Lower lobe of right lung (tissue), 2 donors: Measurements from ENCODE around the gene FAM120A. TPM values are rescaled to one million over a fixed set of nuclear protein-coding genes. Genes with fewer than 3 reads are reported as not detected.

Experiments
- ATAC-seq, 2 donors: fragments of 200-7000 bp; cut with Tn5 transposase; one replicate each; pipeline ENCODE4 v1.9.1; 2020 to 2022; ENCODE audit warnings: mild to moderate bottlenecking in 2 of 2, moderate library complexity in 2 of 2
- DNase-seq: peaks from one replicate; pipeline ENCODE4 v3.0.0-alpha.2; 2020
- H3K27ac ChIP-seq: fragments of 200-600 bp; one replicate; pipeline ENCODE4 v1.8.0; 2022
- H3K27me3 ChIP-seq: fragments of 200-600 bp; one replicate; pipeline ENCODE4 v1.8.0; 2022; ENCODE audit warnings: low read depth
- H3K36me3 ChIP-seq: fragments of 200-600 bp; one replicate; pipeline ENCODE4 v1.8.0; 2022; ENCODE audit warnings: mild to moderate bottlenecking
- H3K4me1 ChIP-seq: fragments of 200-600 bp; one replicate; pipeline ENCODE4 v1.8.0; 2022
- H3K4me3 ChIP-seq: fragments of 200-600 bp; one replicate; pipeline ENCODE4 v1.8.0; 2022; ENCODE audit warnings: mild to moderate bottlenecking
- H3K9me3 ChIP-seq: fragments of 200-600 bp; one replicate; pipeline ENCODE4 v1.8.0; 2022
- CTCF ChIP-seq: fragments of 200-600 bp; IDR thresholded peaks from one replicate; pipeline ENCODE4 v1.8.0; 2022; ENCODE audit warnings: antibody characterized with exemption, mild to moderate bottlenecking
- intact Hi-C: fragments of 100-400 bp; cut with DNase I; formaldehyde crosslinking; loops from one replicate; pipeline ENCODE4 v1.11.0; 2022
- total RNA-seq: library from RNA; stranded (reverse); fragmentation: NEBNext Ultra II Directional; extraction: Animal tissue kit (Norgen Biotek cat#: 25700); gene quantifications from one replicate; pipeline ENCODE4 v1.2.1, GENCODE V29; 2021
- donor health status: DM: no; HTN: yes; CAD: no; lungs with severe emphysema.

FAM120A gene
- total RNA-seq, 1 donor from 2014 or later: 114 TPM

GRCh38 chr9:93543117-93543516, 91.6 kb downstream of the FAM120A start:
- H3K4me3 ChIP-seq: no peak overlapping the region
- H3K27ac ChIP-seq: no peak overlapping the region
- intact Hi-C loops: no loop called here
- H3K4me1 ChIP-seq: no peaks in the 10 kb centered on the region
- no peaks in the 10 kb centered on the region for H3K9me3 ChIP-seq
- no peak for DNase-seq
- ATAC-seq: no peak
- peaks cover 66% of the 10 kb centered on the region for H3K36me3 ChIP-seq
- no peaks in the 10 kb centered on the region for H3K27me3 ChIP-seq
- TF ChIP-seq CTCF: no peak

- ATAC-seq (no peak), DNase-seq (no peak)
- H3K4me1 ChIP-seq: no peaks in the 10 kb centered on the region
- TF ChIP-seq CTCF: no peak
- no peaks in the 10 kb centered on the region for H3K27me3 ChIP-seq
- H3K9me3 ChIP-seq: no peaks in the 10 kb centered on the region
- no peak overlapping the region for H3K27ac ChIP-seq
- H3K36me3 ChIP-seq: peaks cover 75% of the 10 kb centered on the region
- intact Hi-C loops: no loop called here
- H3K4me3 ChIP-seq: no peak overlapping the region
Measured at GRCh38 chr9:93546356-93546755, 94.9 kb downstream of the FAM120A start.

GRCh38 chr9:93549611-93550010, 98.1 kb downstream of the FAM120A start:
- H3K27me3 ChIP-seq: no peaks in the 10 kb centered on the region
- H3K4me1 ChIP-seq: no peaks in the 10 kb centered on the region
- H3K4me3 ChIP-seq: no peak overlapping the region
- no peak overlapping the region for H3K27ac ChIP-seq
- no peak for TF ChIP-seq CTCF
- peaks cover 86% of the 10 kb centered on the region for H3K36me3 ChIP-seq
- ATAC-seq: peak in 1 of 2 donors; percentile 27
- intact Hi-C loops: no loop called here
- DNase-seq: no peak
- no peaks in the 10 kb centered on the region for H3K9me3 ChIP-seq

GRCh38 chr9:93552923-93553322, 101.4 kb downstream of the FAM120A start:
- no peak for DNase-seq
- no peak overlapping the region for H3K27ac ChIP-seq
- H3K27me3 ChIP-seq: no peaks in the 10 kb centered on the region
- intact Hi-C loops: no loop called here
- no peak overlapping the region for H3K4me3 ChIP-seq
- no peaks in the 10 kb centered on the region for H3K4me1 ChIP-seq
- no peak for ATAC-seq
- no peak for TF ChIP-seq CTCF
- H3K36me3 ChIP-seq: peaks cover 93% of the 10 kb centered on the region
- no peaks in the 10 kb centered on the region for H3K9me3 ChIP-seq

- Histone ChIP-seq H3K27me3 (no peaks in the 10 kb centered on the region), H3K27ac (no peak overlapping the region), H3K36me3 (peaks cover 95% of the 10 kb centered on the region), H3K4me1 (no peaks in the 10 kb centered on the region), H3K9me3 (no peaks in the 10 kb centered on the region), H3K4me3 (no peak overlapping the region)
- ATAC-seq: no peak
- TF ChIP-seq CTCF: no peak
- intact Hi-C loops: no loop called here
- no peak for DNase-seq
Measured at GRCh38 chr9:93555370-93555769, 103.9 kb downstream of the FAM120A start.
